GM21529 (cell line): ENCODE data around the gene ATP1A1.

ENCODE experiments used
- ATAC-seq: cut with Tn5 transposase; IDR thresholded peaks from one replicate; pipeline ENCODE4 v1.9.1; 2021; ENCODE audit not compliant: unreplicated experiment

ATP1A1 gene

DNA sequence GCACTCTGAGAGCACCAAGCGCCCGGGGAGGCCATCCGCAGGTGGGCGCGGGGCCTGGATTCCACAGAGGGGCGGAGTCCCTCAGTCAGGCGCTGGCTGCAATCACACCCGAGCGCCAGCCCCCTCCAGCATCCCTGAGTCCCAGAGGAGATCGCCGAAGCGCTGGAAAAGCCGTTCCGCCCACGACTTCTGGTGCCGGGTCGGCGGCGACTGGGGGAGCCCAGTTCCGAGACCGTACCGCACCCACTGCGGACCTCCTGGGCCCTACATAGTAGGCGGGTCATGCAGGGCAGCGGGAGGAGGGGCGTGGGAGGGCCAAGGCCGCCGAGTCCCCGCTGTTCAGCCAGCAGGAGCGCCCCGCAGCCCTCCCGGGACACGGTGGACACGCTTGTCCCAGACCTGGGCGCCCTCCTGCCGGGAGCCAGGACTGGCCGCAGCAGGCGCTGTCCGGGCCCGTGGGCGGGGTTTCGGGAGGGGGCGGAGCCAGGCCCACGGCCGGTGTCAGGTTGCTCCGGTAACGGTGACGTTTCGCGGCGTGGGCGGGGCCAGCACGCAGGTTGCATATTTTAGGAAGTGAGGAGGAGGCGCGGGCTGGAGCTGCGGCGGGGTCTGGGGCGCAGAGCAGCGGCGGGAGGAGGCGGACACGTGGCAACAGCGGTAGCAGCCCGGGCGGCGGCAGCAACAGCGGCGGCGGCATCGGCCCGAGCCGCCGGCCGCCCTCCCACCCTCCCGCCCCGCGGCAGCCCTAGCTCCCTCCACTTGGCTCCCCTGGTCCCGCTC lies at the start of gene ATP1A1:
ATP1A1 (plus strand) TSS at position 594 of the 780 bp plus-strand sequence. CDS start 268 bp downstream, outside the sequence.
- ATAC-seq = peak; percentile 66

DNA sequence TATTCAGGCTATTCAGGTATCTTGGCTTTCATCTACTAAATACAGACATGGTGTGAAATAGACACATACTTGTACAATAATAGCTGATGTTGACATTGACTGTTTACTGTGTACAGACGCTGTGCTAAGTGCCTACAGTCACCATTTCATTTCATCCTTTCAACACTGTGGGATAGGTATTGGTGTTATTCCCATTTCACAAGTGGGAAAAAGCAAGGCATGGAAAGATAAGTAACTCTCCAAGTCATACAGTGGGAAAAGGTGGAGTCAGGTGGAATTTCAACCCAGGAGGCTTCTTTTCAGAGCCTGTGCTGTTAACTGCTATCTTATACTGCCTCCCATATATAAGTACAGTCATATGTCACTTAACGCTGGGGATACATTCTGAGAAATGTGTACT lies 49.6 kb upstream of the ATP1A1 start:
- no peak for ATAC-seq

GRCh38 chr1:116324411-116324810 lies 48.6 kb upstream of the ATP1A1 start:
- ATAC-seq = no peak

DNA sequence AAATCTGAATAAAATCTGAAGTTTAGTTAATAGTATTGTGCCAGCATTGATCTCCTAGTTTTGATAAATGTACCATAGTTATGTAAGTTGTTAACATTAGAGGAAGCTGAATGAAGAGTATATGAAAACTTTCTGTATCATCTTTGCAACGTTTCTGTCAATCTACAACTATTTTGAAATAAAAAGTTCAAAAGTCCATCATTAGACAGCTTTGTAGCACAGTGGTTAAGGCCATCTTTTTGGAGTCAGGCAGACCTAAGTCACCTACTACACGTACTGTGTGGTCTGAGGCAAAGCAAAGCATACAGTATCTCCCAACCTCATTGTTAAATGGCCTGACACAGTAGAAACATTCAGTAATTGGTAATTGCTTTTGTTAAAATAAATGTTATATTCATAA lies 47.9 kb upstream of the ATP1A1 start:
- no peak for ATAC-seq

- no peak for ATAC-seq
Measured at GRCh38 chr1:116325922-116326321, 47.1 kb upstream of the ATP1A1 start.

GRCh38 chr1:116326486-116326885 lies 46.6 kb upstream of the ATP1A1 start:
- ATAC-seq = no peak

GRCh38 chr1:116328671-116329070 lies 44.4 kb upstream of the ATP1A1 start:
- ATAC-seq = no peak

DNA sequence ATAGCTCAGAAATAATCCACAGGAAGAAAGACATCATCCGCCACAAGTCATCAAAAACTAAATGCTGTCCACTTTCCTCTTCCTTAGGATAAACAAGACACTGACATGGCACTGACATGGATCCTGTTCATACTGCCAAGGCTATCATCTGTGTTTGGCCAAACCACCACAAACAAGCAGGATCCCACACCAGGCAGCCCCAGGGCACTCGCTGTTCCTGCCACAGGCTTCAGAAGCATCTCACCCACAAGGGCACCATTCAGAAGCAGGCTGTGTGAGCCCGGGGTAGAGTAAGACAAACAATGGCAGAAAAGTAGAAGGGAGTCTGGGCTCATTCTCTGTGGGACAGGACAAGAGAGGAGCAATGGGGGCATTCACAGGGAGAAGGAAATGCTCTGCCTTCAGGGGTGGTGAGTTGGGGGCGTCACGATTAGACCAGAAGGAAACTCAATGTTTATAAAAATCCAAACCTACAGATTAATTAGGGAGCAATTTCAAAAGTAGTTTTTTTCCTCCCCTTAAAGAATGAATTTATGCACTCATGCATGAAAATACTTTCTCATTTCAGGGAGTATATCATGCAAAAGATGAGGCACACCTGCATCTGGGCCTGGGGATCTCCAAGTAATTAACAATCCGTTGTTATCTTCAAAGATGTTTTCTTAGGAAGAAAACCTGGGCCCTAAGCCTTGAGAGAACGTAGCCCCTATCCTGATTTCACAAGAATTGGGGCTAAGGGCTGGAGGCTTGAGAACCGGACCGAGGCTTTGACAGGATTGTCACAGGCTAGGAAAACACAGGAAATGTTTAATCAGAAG lies 43.3 kb upstream of the ATP1A1 start:
- no peak for ATAC-seq

- no peak for ATAC-seq
Measured at GRCh38 chr1:116330342-116330652, 42.7 kb upstream of the ATP1A1 start.

DNA sequence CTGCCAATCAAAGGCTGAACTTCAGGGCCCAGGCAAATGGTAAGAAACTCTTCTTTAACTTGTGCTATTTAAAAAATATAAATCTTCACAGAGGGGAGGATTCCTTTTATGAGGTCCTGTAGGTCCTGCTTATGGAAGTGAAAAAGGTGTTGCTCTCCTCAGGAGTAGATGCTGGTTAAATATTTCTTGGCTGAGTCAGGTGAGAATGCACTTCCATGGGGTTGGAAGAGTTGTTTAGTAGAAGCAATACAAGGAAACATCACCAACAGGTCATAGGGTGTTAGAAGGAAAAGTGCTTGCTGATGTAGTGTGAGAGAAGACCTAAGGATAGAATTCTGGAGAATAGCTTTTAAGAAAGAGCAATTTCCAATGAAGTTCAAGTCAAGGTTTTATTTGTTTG lies 42.2 kb upstream of the ATP1A1 start:
- ATAC-seq = no peak

DNA sequence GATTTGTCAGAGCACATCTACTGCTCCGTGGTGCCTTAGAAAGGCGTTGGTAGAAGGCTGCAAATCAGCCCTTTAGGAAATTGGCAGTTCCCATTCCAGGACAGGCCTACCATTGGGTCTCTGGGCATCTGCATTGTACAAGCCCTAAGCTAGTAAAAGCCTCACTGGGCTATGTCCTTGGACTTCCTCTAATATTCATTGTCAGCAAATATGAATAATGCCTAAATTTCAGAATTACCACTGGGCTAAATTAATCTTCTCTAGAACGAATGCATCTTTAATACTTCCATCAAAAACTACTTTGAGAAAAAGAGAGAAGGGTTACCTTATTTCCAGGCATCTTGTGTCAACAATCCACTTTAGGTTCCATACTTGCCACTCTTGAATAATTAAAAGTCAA lies 41.5 kb upstream of the ATP1A1 start:
- ATAC-seq = no peak

DNA sequence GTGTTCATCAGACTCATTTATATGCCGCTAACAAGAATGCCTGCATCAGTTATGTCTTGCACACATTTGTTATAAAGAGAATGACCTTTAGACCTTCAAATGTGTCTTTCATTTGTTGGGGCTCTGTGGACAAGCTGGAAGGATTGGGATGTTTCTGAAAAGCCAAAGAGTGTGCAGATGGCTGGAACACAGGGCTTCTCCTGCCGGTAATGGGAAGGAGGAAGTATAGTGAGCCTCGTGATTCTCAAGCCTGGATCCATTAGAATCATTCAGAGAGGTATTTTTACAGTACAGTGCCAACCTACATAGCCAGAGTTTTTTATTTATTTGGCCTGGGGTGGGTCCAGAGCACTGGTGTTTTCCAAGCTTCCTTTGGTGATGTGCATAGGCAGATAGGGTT lies 40.6 kb upstream of the ATP1A1 start:
- ATAC-seq = no peak

GRCh38 chr1:116333171-116334014 lies 39.7 kb upstream of the ATP1A1 start:
- ATAC-seq = no peak

- no peak for ATAC-seq
Measured at GRCh38 chr1:116334015-116334547, 39.0 kb upstream of the ATP1A1 start.

DNA sequence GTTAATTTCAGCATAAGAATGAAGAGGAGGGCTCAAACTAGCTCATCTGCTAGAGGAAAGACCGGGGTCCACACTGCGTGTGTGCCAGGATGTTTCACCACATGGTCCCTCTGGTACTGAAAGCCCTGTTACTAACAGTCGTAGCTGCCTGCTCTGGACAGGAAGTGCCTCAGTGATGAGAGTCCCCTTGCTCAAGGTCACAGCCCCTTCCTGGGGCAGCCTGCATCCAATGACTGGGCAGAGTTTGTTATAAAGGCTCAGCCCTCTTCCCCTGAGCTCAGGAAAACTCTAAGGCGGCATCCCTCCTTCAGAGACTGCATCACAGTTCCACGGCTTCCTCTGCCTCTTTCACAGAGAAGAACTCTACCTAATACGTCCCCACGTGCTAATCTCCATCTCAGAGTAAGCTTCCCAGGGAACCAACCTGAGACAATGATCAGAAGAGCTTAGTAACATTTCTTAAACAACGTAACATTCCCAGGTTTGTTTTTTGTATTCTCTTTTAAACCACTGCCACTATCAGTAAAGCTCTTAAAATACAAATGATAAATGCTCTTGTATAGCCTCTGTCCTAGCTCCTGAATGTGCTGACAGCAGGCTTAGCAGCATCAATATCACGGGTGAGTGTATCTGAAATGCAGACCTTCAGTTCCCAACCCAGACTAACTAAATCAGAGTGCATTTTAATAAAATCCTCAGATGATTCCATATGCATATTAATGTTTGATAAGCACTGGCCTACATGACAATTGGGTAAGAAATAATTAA lies 38.0 kb upstream of the ATP1A1 start:
- no peak for ATAC-seq

DNA sequence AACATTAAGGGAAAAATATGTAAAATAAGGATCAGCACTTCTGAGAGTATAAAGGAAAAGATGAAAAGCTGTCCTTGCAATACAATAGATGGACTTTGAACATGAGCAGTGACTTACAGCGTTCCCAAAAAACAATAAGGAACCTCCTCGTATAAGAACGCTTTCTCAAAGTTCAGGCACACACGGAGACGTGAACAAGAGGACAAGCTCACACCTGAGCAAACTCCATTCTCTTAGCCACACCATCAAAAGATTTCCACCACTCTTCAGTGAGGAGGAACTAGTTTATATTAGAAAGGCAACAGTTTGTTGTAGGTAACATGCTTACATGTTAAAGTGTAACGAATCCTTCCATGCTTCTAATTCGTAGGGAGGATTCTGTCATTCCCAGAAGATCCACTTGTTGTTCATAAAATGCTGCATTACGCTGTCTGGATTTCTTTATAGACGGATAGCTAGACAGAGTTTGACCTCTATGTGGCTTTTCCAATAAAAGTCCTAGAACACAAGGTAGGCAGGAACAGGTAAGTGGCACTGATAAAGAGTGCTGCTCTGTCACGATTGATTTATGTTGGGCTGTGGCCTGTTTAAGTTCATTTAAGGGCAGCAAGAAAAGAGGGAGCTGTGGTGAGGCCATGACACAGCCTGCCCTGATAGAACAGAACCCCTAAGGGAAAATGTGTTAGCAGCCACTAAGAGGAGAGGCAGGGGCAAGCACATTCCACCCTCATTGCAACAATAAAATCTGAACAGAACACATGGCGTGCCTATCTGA lies 37.0 kb upstream of the ATP1A1 start:
- ATAC-seq = no peak

GRCh38 chr1:116337398-116337797 lies 35.6 kb upstream of the ATP1A1 start:
- ATAC-seq = no peak

GRCh38 chr1:116338400-116338799 lies 34.6 kb upstream of the ATP1A1 start:
- no peak for ATAC-seq

- no peak for ATAC-seq
Measured at GRCh38 chr1:116340506-116341231, 32.4 kb upstream of the ATP1A1 start.
